GM21423 (cell line): ENCODE results near the gene VPS37C.
A peak's percentile ranks its signal among the peaks of the same experiment; 100 is the strongest.
"Not testable (repeated sequence)": the region's sequence is repeated elsewhere in the genome, so short reads cannot be mapped to it uniquely, and the experiment has no call there.

Experiments used
- ATAC-seq: cut with Tn5 transposase; IDR thresholded peaks from one replicate; pipeline ENCODE4 v1.9.1; 2021; ENCODE audit warnings: mild to moderate bottlenecking, moderate library complexity; ENCODE audit not compliant: unreplicated experiment

VPS37C gene

DNA sequence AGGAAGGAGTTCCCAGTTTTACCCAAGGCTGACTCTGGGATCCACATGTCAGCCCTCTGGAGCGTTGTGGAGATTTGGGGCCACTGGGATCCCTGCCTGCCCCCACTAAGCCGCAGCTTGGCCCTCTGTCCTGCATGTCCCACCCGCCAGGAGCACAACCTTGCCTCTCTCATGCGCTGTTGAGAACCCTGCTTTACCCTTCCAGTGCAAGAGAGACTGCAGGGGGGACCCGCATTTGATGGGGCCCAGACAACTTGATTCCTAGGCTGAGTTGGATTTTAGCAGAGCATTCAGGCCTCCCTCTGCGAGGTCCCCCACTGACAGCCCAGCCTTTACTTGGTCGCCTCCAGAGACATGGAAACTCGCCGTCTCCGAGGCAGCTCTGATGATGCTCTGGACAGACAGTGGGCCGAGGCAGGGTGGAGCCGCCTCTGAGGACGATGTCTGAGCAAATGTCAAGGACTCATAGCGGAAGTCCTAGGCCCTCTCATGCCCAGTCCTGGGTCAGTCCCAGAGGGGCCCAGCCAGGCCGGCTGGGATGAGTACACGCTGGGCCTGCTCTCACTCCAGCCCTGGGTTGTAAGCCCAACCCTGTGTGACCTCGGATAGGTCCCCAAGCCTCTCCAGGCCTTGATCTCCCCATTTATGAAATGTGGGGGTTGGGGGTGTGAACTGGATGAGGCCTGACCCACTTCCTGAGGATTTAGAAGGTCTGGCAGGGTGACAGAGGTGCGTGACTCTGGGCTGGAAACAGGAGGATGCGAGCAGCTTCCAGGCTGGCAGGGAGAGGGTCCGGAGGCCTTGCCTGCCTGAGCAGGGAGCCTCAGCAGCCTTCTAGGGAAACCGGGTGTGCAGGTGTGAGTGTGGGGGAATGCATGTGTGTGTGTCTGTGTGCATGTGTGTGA is 58.3 kb downstream of the VPS37C start:
- no peak for ATAC-seq

DNA sequence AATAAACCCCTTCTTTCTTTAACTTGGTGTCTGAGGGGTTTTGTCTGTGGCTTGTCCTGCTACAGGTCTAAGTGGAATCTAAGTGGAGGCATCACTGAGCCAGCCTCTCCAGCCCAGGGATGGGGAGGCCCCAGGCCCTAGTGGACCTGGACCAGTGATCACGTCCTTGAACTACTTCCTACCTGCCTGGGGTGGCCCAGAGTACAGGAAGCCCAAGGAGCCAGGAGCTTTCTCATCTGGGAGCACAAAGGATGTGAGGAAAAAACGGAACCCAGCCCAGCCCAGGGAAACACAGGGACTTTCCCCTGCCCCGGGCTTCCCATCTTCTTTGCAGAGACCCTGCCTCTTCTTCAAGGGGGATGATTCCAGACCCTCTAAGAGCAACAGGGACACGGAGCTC is 62.4 kb downstream of the VPS37C start:
- ATAC-seq = no peak

DNA sequence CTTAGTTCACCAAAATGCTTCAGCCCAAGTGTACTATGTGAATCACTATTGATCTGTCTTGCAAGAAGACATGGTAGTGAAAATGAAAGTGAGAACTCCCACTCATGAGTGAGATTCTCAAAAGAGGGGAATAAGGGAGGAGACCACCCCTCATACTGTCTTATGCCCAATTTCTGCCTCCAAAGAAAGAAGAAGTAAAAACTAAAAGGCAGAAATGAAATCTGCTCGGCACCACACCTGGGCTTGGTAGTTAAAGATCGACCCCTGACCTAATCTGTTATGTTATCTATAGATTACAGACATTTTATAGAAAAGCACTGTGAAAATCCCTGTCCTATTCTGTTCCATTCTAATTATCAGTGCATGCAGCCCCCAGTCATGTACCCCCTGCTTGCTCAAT is 63.0 kb downstream of the VPS37C start:
- ATAC-seq = not testable (repeated sequence)

DNA sequence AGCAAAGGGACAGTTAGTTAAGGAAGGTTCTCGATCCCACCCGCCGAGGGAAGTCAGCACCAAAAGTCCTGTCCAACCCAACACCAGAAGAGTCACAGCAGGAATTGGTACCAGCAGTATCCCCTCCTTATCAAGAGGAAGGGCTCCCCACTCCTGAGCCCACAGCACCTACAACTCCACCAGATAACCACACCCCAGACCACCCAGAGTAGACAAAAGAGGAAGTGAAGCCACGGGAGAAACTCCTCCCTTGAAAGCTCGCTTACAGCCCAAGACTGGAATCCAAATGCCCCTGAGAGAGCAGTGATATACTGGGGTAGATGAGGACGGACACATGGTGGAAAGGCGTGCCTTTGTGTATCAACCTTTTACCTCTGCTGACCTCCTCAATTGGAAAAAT is 66.2 kb downstream of the VPS37C start:
- ATAC-seq = no peak

DNA sequence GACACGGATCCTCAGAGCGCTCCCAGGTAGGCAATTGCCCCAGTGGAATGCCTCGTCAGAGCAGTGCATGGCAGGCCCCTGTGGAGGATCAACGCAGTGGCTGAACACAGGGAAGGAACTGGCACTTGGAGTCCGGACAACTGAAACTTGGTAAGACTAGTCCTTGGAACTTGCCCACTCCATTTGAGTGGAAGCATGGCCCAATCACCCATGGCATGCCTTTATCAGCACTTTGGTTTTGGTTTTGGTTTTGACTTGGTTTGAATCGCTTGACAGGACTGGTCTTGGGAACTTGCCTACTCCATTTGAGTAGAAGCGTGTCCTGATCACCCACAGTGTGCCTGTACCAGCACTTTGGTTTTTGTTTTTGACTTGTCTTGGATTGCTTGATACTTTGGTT is 67.1 kb downstream of the VPS37C start:
- ATAC-seq = not testable (repeated sequence)

DNA sequence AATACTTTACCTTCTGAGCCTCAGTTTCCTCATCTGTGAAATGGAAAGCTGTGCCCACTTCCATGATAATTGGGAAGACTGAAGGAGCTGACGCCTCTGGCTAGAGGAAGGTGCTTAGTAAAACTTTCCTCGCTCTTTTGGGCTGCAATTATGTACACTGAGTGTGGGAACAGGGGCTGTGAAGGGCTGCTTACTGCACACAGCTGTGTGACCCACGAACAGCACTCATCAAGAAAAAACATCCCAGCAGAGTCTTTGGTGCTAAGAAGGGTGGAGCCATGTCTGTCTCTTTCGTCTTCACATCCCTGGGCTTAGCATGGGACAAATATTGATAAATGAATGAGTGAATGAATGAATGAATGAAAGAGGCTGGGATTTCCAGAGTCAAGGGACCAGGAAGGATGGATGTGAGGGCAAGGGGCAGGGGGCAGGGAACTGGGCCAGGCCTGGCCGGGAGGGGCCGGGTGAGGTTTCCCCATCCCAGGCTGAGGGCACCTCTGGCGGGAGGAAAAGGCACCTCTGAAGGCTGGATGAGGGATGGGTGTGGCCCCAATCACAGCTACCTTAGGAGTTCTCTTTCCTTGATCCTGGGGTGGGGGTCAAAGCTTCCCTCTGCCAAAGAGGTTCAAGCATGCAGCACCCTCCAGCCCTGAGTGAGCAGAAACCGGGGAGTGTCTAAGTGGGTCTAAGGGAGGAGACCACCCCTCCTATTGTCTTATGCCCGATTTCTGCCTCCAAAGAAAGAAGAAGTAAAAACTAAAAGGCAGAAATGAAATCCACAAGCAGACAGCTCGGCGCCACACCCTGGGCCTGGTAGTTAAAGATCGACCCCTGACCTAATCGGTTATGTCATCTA is 68.1 kb downstream of the VPS37C start:
- no peak for ATAC-seq

DNA sequence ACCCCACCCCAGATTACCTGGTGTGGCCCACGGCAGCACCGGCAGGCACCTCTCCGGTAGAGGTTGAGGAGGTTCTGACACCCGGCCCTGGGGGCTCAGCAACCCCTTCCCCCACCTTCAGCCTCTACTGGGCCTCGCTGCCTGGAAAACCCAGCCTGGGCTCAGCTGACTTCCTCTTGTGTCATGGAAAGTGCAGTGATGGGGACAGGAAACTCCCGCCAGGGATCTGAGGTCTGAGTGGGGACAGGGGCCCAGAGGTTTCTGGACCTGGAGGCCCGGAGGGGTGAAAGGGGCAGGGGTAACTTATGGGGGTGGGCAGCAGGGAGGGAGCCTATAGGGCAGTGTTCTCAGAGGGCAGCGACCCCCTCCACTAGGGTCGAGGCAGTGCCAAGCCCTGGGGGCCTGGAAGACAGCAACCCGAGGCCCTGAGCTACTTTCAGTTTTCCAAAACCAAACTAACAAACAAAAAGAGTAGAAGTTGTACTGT is 68.9 kb downstream of the VPS37C start:
- peak; percentile 58 for ATAC-seq

DNA sequence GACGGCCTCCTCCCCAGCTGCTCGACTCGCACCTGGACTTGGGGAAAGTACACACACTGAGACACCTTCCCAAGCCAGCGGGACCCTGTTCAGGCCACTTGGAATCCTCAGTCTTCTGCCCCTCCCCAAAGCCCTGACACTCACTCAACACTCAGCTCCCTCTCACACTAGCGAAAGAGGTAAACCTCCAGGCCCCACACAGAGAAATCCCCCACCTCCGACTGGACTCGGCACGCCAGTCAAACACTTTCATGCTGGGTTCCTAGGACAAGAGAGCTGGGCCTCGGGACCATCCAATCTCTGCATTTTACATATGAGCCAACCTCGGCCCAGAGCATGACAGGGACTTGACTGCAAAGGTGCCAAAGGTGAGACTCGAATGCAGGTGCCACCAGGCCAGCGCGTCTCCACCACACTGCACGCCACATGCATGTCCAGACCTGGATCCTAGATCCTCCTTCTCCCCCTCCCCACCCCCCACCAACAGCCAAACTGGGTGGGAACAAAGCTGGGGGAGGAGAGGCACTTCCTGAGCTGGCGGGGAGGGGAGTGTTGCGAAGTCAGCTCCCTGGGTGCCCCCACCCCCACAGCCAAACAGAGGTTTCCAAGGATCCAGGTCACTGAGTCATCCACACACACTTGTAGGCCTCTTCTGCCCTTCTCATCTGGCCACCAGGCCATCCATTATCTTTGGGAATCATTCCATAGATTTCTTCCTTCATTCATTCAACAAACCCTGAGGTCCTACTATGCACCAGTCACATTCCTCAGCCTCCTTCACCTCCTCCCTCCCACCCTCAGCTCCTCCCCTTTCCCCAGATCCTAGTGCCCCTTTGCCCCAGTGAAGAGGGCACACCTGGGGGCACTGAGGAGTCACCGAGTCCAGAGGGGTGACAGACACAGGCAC is 69.6 kb downstream of the VPS37C start:
- no peak for ATAC-seq

DNA sequence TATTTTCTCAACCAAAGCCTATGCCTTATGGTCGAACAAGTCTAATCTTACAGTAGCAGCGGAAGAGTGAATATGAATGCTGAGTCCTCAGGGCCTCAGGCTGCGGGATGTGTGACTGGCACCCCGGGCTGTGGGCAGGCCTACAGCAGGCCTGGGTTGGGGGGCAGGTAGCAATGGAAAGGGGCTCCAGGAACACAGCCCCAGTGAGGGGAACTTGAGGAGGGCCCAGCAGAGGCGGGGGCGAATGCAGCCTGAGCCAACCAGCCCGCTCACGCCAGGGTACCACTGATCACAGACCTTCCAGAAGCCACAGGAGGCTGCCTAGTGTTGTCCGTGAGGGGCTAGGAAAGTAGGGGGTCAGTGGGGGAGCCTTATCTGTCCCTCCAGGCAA is 70.2 kb downstream of the VPS37C start:
- ATAC-seq = no peak

DNA sequence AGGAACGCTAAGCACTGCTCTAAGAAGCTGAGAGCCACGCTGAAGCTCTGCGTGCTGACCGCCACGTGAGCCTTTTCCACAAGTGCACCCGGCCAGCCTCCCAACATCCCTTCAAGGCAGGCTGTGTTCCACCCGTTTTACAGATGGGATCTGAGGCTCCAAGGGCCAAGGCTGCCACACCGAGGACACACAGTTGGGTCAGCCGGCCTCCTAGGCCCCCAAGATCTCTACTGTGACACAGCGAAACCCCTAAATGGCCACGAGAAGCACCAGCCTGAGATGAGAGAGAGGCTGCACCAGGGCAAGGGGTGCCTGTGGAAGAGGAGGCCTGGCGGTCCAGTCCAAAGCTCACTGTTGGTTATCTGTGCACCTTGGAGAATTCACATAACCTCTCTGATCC is 70.7 kb downstream of the VPS37C start:
- no peak for ATAC-seq

DNA sequence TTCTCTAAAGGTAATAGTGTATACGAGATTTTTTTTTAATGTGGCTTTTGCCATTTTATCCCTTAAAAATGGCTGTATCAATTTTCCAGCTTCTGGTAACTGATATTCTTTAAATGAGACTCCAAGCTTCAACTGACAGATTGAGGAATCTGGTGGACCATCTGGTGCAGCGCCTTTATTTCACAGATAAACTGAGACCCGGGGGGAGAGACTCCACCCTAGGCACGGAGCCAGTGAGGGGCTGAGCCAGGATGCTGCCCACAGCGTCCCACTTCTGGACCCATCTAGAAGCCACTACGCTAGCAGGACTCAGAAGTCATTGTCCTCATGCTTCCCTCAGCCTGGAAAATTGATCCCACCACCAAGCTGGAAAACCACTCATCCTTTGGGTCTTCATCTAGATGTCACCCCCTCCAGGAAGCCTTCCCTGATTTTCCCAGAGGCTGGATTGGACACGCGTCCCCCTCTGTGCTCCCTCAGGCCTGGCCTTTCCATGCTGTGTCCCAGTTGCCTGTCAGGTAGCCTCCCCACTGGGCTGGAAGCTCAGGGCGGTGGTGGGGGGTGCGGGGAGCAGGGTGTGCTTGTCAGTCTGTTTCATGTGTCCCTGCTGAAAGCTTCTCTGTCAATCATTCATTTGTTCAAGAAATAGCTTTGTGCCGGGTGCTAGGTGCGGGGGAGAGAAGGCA is 71.3 kb downstream of the VPS37C start:
- no peak for ATAC-seq

DNA sequence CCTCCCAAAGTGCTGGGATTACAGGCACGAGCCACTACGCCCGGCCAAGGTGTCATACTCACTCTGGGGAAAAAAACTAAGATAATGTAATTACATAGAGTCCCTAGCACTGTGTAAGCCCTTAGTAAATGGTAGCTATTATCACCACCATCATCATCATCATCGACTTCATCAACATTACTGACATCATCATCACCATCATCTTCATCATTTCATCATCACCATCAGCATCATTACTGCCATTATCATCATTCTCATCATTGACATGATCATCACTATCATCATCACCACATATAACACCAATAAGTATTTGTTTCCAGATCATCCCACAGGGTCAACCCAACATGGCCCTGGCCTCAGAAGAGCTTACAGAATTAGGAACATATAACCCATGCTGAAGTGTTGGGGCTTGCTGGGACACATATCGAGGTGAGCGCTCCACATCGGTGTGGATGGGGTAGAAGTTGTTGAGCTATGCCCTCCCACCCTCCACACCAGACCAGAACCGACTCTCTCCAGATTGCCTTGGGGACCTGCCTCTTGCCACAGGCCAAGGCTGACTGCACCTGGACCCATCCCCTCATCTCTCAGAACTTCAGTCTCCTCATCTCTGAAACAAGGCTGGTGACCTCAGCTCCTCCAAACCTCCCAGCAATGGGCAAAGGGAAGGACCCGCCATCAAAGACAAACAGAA is 73.7 kb downstream of the VPS37C start:
- ATAC-seq = no peak

DNA sequence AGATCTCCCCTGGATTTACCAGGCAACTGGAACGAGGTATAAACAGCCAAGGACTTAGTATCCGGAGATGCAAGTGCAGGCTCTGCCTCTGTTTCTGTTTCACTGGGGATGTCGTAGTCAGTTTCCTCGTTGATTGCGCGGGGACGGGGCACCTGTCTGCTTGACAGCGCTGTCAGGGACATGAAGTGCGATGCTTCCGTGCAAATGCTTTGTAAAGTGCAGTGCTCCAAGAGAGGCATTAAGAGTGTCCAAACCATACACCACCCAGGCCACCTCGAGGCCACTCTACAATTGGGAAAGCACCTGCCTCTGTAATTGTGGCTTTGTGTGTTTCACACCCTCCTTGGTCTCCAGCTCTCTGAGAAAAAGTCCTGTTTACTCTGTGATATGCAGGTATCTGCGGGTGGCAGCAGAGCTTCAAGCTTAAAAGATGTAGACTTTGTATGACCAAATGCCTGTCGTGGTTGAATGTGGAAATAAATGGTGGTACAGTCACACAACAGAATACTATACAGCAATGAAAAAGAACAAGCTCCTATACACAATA is 77.6 kb downstream of the VPS37C start:
- no peak for ATAC-seq

DNA sequence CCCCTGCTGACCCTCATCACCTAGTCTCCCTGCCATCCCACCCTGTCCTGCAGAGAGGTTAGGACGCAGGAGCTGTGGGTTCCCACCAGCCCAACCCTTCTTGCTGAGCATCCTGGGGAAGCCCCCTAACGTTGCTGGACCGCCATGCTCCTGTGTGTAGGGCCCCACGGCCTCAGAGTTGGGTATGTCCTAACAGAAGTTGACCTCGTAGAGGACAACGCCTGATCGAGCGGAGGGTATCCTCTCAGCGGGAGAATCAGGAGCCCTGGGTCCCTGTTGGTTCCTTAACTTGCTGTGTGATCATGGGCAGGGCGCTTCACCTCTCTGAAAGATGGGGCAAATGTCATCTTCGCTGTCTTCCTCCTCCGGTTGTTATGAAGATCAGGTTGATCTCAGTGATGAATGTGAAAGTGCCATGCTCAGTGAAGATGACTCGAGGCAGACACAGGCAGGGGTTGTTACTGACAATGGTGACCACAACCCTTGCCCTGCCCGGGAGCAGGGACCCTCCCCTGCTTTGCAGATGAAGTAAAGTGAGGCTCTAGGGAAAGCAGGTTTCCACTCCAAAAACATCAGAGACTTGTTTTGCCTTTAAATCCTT is 78.2 kb downstream of the VPS37C start:
- ATAC-seq = no peak

DNA sequence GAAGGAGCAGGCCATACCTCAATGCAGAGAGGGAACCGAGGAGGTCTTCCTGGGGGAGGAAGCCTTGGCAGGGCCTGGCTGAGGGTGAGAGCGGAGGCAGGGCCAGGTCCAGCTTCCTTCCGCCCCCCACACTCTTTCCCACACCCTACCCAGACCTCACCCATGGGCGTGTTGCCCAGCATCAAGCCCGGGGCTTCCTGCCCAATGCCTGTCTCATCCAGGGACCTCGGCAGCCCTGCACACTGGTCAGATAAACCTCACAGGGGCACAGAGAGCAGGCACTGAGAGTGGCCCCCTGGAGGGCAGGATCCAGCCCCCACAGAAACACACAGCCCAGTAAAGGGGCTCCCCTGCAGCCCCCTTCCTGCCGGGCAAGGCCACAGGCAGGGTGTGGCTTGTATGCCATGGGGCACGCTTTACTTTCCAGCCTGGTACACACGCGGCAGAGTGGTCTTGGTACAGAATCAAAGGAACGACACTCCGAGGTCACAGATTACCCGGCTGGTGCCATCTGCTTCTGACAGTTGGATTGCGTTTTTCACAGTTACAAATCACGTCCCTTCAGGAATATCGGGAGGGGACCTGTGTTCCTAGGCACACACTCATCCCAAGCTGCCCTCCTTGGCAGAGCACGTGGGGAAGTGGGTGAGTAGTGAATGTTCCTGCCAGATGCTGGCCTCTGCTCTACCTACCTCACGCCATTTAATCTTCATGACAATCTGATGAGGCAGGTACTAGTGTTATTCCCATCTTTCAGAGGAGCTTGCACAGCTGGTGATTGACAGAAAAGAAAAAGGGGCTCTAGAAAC is 79.0 kb downstream of the VPS37C start:
- ATAC-seq = no peak

DNA sequence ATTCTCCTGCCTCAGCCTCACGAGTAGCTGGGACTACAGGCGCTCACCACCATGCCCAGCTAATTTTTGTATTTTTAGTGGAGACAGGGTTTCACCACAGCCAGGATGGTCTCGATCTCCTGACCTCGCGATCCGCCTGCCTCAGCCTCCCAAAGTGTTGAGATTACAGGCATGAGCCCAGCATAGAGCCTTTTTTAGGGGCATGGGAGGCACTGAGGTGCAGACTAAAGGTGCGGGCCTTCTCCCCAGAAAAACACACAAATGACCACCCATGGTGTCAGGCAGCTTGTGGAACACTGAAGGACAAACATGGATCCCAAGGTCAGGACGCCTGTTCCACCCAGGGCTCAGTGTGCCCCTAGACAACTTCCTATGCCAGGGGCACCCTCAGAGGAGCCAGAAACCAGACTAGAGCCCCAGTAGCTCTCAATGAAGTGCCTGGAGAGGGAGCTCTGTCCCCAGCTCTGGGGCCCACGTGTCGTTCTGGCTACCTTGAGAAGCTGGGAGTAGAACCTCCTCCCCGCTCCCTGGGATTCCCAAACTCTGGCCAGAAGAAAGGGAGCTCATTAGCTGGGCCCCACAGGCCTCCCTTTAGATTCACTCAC is 80.1 kb downstream of the VPS37C start:
- ATAC-seq = no peak

DNA sequence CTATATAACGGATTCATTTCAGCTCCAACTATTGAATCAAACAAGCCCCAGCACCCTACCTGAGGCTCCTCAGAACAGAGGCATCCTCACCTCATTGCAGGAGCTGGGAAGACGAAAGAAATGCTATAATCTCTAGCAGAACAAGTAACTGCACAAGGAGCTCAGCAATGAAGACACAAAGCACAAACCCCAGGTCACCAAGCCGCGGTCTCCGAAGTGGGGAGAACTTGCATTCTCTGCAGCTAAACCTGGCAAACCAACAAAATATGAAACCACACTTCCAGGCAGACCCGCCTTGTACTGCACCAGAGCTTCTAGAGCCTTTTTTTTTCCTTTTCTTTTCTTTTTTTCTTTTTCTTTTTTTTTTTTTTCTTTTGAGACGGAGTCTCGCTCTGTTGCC is 80.7 kb downstream of the VPS37C start:
- ATAC-seq = no peak
